Esophagus squamous epithelium (tissue), 5 donors: Measurements from ENCODE around the gene PHACTR4. TPM values are rescaled to one million over a fixed set of nuclear protein-coding genes. Genes with fewer than 3 reads are reported as not detected.
A peak's percentile ranks its signal among the peaks of the same experiment; 100 is the strongest.

Experiments
- DNase-seq: peaks from one replicate; lab custom pipeline; 2025; lab: John Stamatoyannopoulos, UW
- H3K27ac ChIP-seq, 4 donors: fragments of 200-600 bp; sonication (generic); one replicate each; pipeline ENCODE4 v1.5.1; 2016 to 2019; ENCODE audit warnings: mild to moderate bottlenecking in 1 of 4
- H3K27me3 ChIP-seq, 4 donors: fragments of 200-600 bp; sonication (generic); 1 replicate in 3 of 4; 2 replicates in 1 of 4; pipeline versions ENCODE4 v1.5.1 to v1.6.0; 2017 to 2021; ENCODE audit warnings: antibody characterized with exemption in 1 of 4
- H3K36me3 ChIP-seq, 3 donors: fragments of 200-600 bp; sonication (generic); one replicate each; pipeline ENCODE4 v1.5.1; 2016 to 2019
- H3K4me1 ChIP-seq, 3 donors: fragments of 200-600 bp; sonication (generic); one replicate each; pipeline ENCODE4 v1.5.1; 2017 to 2019
- H3K4me3 ChIP-seq, 4 donors: fragments of 200-600 bp; sonication (generic); 1 replicate in 3 of 4; 2 replicates in 1 of 4; pipeline ENCODE4 v1.5.1; 2016 to 2019; ENCODE audit warnings: mild to moderate bottlenecking in 2 of 4, moderate library complexity in 1 of 4
- H3K9me3 ChIP-seq, 3 donors: fragments of 200-600 bp; sonication (generic); one replicate each; pipeline ENCODE4 v1.5.1; 2016 to 2019
- POLR2A ChIP-seq, 4 donors: fragments of 450-650 bp; IDR thresholded peaks; one replicate each; pipeline ENCODE4 v1.6.1; 2017; ENCODE audit warnings: antibody characterized with exemption in 4 of 4, mild to moderate bottlenecking in 4 of 4, moderate library complexity in 3 of 4
- WGBS, 2 donors: methylation state at CpG; one replicate each; pipeline ENCODE4 v1.1.5; 2018; 5-methylcytosine and 5-hydroxymethylcytosine counted together
- intact Hi-C: fragments of 100-400 bp; cut with DNase I; formaldehyde crosslinking; loops from one replicate; pipeline ENCODE4 v1.15.0; 2022
- total RNA-seq, 4 donors: library from RNA; depleted of rRNA; stranded (reverse); fragments of >200 nt; gene quantifications; one replicate each; pipeline ENCODE4 v1.1.0, GENCODE V29; 2016
- TF ChIP-seq, protein P1 (sequence below), 6 experiments: fragments of 450-650 bp in 4 of 6; fragments of 200-600 bp in 2 of 6; sonication (generic) in 2 of 6; IDR thresholded peaks; one replicate each; pipeline ENCODE4 v1.5.1; 2016 to 2019; ENCODE audit warnings: antibody characterized with exemption in 6 of 6, mild to moderate bottlenecking in 4 of 6, moderate library complexity in 4 of 6
- donor health status: DM: yes; HTN: yes; CAD: no.

The PHACTR4 gene
- total RNA-seq, 4 donors from 2014 or later: 33.4 to 41.0 (median 36.3) TPM

DNA sequence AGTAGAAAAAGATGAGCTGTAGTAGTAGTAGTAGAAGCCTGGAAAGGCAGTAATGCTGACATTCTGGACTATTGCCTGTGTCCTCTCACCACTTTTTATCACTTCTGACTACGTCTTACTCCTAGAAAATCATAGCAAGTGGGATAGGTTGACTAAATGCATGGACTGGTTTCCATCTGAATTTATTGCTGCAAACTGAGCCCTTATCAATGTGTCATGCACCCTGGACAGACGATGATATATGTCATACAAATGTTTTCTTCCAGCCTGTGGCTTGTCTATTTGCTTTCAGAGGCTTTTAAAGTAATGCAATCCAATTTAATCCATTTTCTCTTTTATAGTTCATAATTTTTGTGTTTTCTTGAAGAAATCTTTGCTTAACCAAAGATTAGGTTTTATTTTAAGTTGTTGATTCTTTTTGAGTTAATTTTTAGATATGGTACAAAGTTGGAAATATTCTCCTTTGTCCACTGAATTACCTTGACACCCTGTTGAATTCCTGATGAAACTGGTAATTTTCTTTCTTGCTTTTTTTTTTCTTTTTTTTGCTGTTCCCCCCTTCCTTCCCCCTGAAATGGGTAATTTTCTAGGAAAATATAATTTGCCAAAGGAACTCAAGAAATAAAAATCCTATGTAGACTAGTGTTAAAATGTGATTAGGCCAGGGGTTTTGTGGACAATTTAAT is 47.1 kb downstream of the PHACTR4 start:
- peaks cover 0 to 23% (median 0%) of the 10 kb centered on the region in 3 donors for H3K4me1 ChIP-seq
- DNase-seq: no peak
- no peaks in the 10 kb centered on the region for H3K36me3 ChIP-seq
- intact Hi-C loops: no loop called here
- H3K4me3 ChIP-seq: no peak overlapping the region
- peak overlapping the region in 2 of 4 donors; percentile 74 to 84 for H3K27ac ChIP-seq
- H3K9me3 ChIP-seq: no peaks in the 10 kb centered on the region
- WGBS, 2 donors: 70 to 78% methylated on average over 2 of the region's 2 CpGs
- TF ChIP-seq POLR2A (IDR thresholded peaks at IDR 0.05): no peak
- TF ChIP-seq, protein P1, sequence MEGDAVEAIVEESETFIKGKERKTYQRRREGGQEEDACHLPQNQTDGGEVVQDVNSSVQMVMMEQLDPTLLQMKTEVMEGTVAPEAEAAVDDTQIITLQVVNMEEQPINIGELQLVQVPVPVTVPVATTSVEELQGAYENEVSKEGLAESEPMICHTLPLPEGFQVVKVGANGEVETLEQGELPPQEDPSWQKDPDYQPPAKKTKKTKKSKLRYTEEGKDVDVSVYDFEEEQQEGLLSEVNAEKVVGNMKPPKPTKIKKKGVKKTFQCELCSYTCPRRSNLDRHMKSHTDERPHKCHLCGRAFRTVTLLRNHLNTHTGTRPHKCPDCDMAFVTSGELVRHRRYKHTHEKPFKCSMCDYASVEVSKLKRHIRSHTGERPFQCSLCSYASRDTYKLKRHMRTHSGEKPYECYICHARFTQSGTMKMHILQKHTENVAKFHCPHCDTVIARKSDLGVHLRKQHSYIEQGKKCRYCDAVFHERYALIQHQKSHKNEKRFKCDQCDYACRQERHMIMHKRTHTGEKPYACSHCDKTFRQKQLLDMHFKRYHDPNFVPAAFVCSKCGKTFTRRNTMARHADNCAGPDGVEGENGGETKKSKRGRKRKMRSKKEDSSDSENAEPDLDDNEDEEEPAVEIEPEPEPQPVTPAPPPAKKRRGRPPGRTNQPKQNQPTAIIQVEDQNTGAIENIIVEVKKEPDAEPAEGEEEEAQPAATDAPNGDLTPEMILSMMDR (IDR thresholded peaks at IDR 0.05): no peak
- no peaks in the 10 kb centered on the region for H3K27me3 ChIP-seq

DNA sequence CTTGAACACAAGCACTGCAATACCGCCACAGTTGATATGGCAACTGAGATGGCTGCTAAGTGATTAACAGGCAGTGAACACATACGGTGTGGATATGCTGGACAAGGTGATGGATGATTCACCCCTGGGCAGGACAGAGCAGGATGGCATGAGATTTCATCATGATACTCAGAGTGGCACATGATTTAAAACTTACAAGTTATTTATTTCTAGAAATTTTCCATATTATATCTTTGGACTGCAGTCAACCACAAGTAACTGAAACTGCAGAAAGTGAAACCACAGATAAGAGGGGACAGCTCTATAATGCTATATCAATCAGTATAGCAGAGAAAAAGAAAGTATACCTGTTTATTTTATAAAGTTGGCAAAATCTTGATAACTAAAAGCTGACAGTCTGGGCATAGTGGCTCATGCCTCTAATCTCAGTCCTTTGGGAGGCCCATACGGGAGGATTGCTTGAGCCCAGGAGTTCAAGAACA is 47.9 kb downstream of the PHACTR4 start:
- no peaks in the 10 kb centered on the region for H3K27me3 ChIP-seq
- 22 to 38% methylated on average over 3 of the region's 3 CpGs for WGBS, 2 donors
- TF ChIP-seq POLR2A (IDR thresholded peaks at IDR 0.05): no peak
- TF ChIP-seq, protein P1 (IDR thresholded peaks at IDR 0.05): no peak
- H3K9me3 ChIP-seq: no peaks in the 10 kb centered on the region
- peak overlapping the region in 3 of 4 donors; percentile 48 to 84 (median 74) for H3K27ac ChIP-seq
- peaks cover 0 to 30% (median 0%) of the 10 kb centered on the region in 3 donors for H3K4me1 ChIP-seq
- intact Hi-C loops: no loop called here
- peak overlapping the region in 1 of 4 donors; percentile 11 for H3K4me3 ChIP-seq
- no peak for DNase-seq
- no peaks in the 10 kb centered on the region for H3K36me3 ChIP-seq

DNA sequence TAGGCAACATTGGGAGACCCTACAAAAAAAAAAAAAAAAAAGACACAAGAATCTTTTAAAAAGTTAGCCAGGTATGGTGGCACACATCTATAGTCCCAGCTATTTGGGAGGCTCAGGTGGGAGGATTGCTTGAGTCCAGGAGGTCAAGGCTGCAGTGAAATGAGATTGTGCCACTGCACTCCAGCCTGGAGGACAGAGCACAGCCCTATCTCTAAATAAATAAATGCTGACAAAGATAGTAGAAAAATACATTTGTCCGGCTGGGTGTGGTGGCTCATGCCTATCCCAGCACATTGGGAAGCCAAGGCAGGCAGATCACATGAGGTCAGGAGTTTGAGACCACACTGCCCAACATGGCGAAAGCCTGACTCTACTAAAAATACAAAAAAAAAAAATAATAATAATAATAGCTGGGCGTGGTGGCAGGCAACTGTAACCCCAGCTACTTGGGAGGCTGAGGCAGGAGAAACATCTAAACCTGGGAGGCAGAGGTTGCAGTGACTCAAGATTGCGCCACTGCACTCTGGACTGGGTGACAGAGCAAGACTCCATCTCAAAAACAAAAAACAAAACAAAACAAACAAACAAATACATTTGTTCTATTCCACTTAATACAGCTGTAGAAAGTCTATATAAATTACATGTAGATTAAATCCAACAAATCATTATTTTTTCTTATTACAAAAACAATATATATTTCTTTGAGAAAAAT is 48.5 kb downstream of the PHACTR4 start:
- intact Hi-C loops: no loop called here
- Histone ChIP-seq H3K4me1 (peaks cover 0 to 32% (median 0%) of the 10 kb centered on the region in 3 donors), H3K36me3 (no peaks in the 10 kb centered on the region), H3K9me3 (no peaks in the 10 kb centered on the region), H3K4me3 (no peak overlapping the region), H3K27ac (peak overlapping the region in 3 of 4 donors; percentile 48 to 84 (median 74)), H3K27me3 (no peaks in the 10 kb centered on the region)
- no peak for TF ChIP-seq POLR2A (IDR thresholded peaks at IDR 0.05)
- TF ChIP-seq, protein P1 (IDR thresholded peaks at IDR 0.05): no peak
- DNase-seq: no peak
- 93% methylated on average over 4 of the region's 4 CpGs for WGBS, 2 donors

DNA sequence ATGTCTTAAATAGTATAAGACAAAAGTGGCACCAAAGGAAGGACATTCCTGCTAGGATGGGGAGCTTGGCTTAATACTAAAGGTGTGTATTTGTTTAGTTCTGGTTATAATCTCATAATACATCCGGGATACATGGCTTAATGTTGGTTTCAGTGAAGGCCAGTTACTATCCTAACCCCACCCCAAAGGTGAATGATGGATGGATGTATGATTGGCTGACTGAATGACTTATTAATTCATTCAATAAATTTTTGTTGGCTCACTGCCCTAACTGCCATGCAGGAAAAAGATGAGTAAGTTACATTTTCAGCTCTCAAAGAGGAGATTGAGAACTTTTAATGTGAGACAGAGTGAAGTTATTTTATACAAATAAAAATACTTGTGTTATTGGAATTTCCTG is 52.2 kb downstream of the PHACTR4 start:
- WGBS, 2 donors: 53 to 57% methylated on average over 1 of the region's 1 CpG
- intact Hi-C loops: no loop called here
- Histone ChIP-seq H3K4me3 (no peak overlapping the region), H3K36me3 (peaks cover 0 to 13% (median 0%) of the 10 kb centered on the region in 3 donors), H3K9me3 (no peaks in the 10 kb centered on the region), H3K4me1 (peaks cover 0 to 30% (median 0%) of the 10 kb centered on the region in 3 donors), H3K27me3 (no peaks in the 10 kb centered on the region), H3K27ac (peak overlapping the region in 3 of 4 donors; percentile 16 to 53 (median 38))
- no peak for DNase-seq
- TF ChIP-seq, protein P1 (IDR thresholded peaks at IDR 0.05): no peak

DNA sequence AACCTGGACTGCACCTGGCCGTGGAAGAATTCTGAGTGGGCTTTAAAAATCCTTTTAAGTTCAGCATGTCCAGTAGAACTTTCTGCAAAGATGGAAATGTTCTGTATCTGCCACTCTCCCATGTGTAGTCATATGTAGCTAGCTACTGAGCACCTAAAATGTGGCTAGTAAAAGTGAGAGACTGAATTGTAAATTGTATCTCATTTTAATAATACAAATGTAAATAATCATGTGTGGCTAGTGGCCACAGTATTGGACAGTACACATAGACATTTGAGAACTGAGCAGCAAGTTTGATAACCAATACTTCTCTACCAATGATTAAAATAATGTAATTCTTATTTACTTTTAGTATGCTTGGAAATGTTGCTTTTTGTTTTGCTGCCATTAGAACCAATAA is 57.3 kb downstream of the PHACTR4 start:
- no peaks in the 10 kb centered on the region for H3K27me3 ChIP-seq
- H3K36me3 ChIP-seq: peaks cover 0 to 13% (median 0%) of the 10 kb centered on the region in 3 donors
- H3K9me3 ChIP-seq: no peaks in the 10 kb centered on the region
- no peak for DNase-seq
- H3K27ac ChIP-seq: no peak overlapping the region
- H3K4me3 ChIP-seq: no peak overlapping the region
- TF ChIP-seq, protein P1 (IDR thresholded peaks at IDR 0.05): no peak
- no peak for TF ChIP-seq POLR2A (IDR thresholded peaks at IDR 0.05)
- H3K4me1 ChIP-seq: peaks cover 0 to 27% (median 0%) of the 10 kb centered on the region in 3 donors
- intact Hi-C loops: no loop called here
- WGBS, 2 donors: 100% methylated on average over 1 of the region's 1 CpG
